A549 (cell line): Measurements from ENCODE around the gene EPB41L2.

Source experiments
- KDM5A ChIP-seq: fragments of 200-600 bp; sonication (generic); IDR thresholded peaks from 2 replicates; pipeline ENCODE4 v1.6.1; 2016; ENCODE audit warnings: antibody characterized with exemption, mild to moderate bottlenecking
- MYC ChIP-seq: IDR thresholded peaks from 2 replicates; pipeline ENCODE4 v1.6.1; 2012; ENCODE audit warnings: mild to moderate bottlenecking, inconsistent platforms, low read length, improper control_type of control experiment, borderline replicate concordance
- RFX5 ChIP-seq: fragments of 450-650 bp; IDR thresholded peaks from 2 replicates; pipeline ENCODE4 v1.7.1; 2014; ENCODE audit warnings: antibody characterized with exemption, mild to moderate bottlenecking, moderate library complexity
- TF ChIP-seq, protein P1 (sequence below): fragments of >200 bp; sonication (Bioruptor Twin); formaldehyde crosslinking; IDR thresholded peaks from 3 replicates; pipeline ENCODE4 v1.5.1; 2016

DNA sequence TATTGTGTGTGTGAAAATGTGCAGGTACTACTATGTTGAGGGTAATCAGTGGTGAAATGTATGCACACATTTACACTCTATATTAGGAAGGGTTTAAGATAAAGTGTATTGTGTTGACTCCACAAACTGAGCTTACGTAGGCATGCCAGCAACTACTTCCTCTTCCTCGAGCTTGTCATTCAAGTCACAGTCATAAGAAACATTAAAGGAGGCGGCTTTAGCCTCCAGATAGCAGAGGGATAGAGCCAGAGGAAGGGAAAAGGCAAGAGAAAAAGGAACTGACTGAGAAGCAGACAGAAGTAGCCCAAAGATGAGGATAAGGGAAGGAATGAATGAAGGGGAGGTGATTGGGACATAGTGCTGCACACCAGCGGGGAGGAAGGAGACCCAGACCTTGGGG, 180.7 kb downstream of the EPB41L2 start:
- TF ChIP-seq, protein P1, sequence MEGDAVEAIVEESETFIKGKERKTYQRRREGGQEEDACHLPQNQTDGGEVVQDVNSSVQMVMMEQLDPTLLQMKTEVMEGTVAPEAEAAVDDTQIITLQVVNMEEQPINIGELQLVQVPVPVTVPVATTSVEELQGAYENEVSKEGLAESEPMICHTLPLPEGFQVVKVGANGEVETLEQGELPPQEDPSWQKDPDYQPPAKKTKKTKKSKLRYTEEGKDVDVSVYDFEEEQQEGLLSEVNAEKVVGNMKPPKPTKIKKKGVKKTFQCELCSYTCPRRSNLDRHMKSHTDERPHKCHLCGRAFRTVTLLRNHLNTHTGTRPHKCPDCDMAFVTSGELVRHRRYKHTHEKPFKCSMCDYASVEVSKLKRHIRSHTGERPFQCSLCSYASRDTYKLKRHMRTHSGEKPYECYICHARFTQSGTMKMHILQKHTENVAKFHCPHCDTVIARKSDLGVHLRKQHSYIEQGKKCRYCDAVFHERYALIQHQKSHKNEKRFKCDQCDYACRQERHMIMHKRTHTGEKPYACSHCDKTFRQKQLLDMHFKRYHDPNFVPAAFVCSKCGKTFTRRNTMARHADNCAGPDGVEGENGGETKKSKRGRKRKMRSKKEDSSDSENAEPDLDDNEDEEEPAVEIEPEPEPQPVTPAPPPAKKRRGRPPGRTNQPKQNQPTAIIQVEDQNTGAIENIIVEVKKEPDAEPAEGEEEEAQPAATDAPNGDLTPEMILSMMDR: no peak
- TF ChIP-seq KDM5A (no peak), RFX5 (no peak), MYC (no peak)
